GM19397 (cell line): ENCODE results near the gene FBRSL1.
"Not testable (repeated sequence)": the region's sequence is repeated elsewhere in the genome, so short reads cannot be mapped to it uniquely, and the experiment has no call there.

Experiments
- ATAC-seq: cut with Tn5 transposase; IDR thresholded peaks from one replicate; pipeline ENCODE4 v1.9.1; 2021; ENCODE audit warnings: mild to moderate bottlenecking, moderate library complexity; ENCODE audit not compliant: unreplicated experiment

The FBRSL1 gene

GRCh38 chr12:132522592-132523380 lies 32.8 kb downstream of the FBRSL1 start:
- ATAC-seq: no peak

- peak; percentile 58 for ATAC-seq
These were observed 33.8 kb downstream of the FBRSL1 start for GRCh38 chr12:132523576-132524331.

GRCh38 chr12:132524405-132524804 lies 34.5 kb downstream of the FBRSL1 start:
- ATAC-seq: no peak

- ATAC-seq: no peak
These were observed 35.3 kb downstream of the FBRSL1 start for GRCh38 chr12:132525011-132525832.

- no peak for ATAC-seq
These were observed 36.0 kb downstream of the FBRSL1 start for GRCh38 chr12:132525833-132526455.

- ATAC-seq: no peak
These were observed 37.4 kb downstream of the FBRSL1 start for GRCh38 chr12:132527186-132527882.

- no peak for ATAC-seq
These were observed 37.9 kb downstream of the FBRSL1 start for GRCh38 chr12:132527883-132528264.

GRCh38 chr12:132528564-132529106 lies 38.7 kb downstream of the FBRSL1 start:
- no peak for ATAC-seq

GRCh38 chr12:132529156-132529839 lies 39.3 kb downstream of the FBRSL1 start:
- ATAC-seq: no peak

GRCh38 chr12:132529906-132530305 lies 40.0 kb downstream of the FBRSL1 start:
- no peak for ATAC-seq

GRCh38 chr12:132530447-132530846 lies 40.5 kb downstream of the FBRSL1 start:
- ATAC-seq: no peak

- ATAC-seq: no peak
These were observed 40.9 kb downstream of the FBRSL1 start for GRCh38 chr12:132530851-132531250.

GRCh38 chr12:132532711-132533583 lies 43.0 kb downstream of the FBRSL1 start:
- not testable (repeated sequence) for ATAC-seq

- ATAC-seq: no peak
These were observed 43.6 kb downstream of the FBRSL1 start for GRCh38 chr12:132533584-132533958.

GRCh38 chr12:132534076-132534475 lies 44.1 kb downstream of the FBRSL1 start:
- ATAC-seq: no peak

GRCh38 chr12:132535019-132535418 lies 45.1 kb downstream of the FBRSL1 start:
- no peak for ATAC-seq

- no peak for ATAC-seq
These were observed 46.3 kb downstream of the FBRSL1 start for GRCh38 chr12:132536102-132536876.

- ATAC-seq: no peak
These were observed 47.1 kb downstream of the FBRSL1 start for GRCh38 chr12:132537049-132537448.
